NCI-H1417 treated with DMSO at 0.1 percent for 48 hours (cell line): Measurements from ENCODE around the gene RTBDN.
"Not testable (repeated sequence)": the region's sequence is repeated elsewhere in the genome, so short reads cannot be mapped to it uniquely, and the experiment has no call there.

ENCODE experiments used
- DNase-seq: peaks from one replicate; lab custom pipeline; 2025; lab: John Stamatoyannopoulos, UW

Gene RTBDN

GRCh38 chr19:12817810-12818209 lies 16.6 kb downstream of the RTBDN start:
- DNase-seq = not testable (repeated sequence)

- DNase-seq = not testable (repeated sequence)
These were observed 17.2 kb downstream of the RTBDN start for GRCh38 chr19:12817188-12817587.

- no peak for DNase-seq
These were observed 19.3 kb downstream of the RTBDN start for GRCh38 chr19:12815088-12815487.

GRCh38 chr19:12806242-12807081 lies 27.9 kb downstream of the RTBDN start, which contains the start of gene RNASEH2A:
TSS of gene RNASEH2A (plus strand) at chr19:12806584. CDS start at chr19:12806674, 90 bp downstream.
- DNase-seq = peak; percentile 61

- DNase-seq = no peak
These were observed 30.3 kb downstream of the RTBDN start for GRCh38 chr19:12804051-12804450.

- DNase-seq = no peak
These were observed 31.9 kb downstream of the RTBDN start for GRCh38 chr19:12802267-12803106.

GRCh38 chr19:12801466-12802266 lies 32.7 kb downstream of the RTBDN start, which contains the start of the genes PRDX2 and THSD8:
TSS of gene PRDX2 (minus strand) at chr19:12801800. CDS start at chr19:12801261, 539 bp downstream.
TSS of gene THSD8 (plus strand) at chr19:12802069. CDS start at chr19:12802072, 3 bp downstream.
- peak; percentile 19 for DNase-seq

- DNase-seq = no peak
These were observed 33.4 kb downstream of the RTBDN start for GRCh38 chr19:12800923-12801465.

GRCh38 chr19:12800466-12800770 lies 34.0 kb downstream of the RTBDN start:
- DNase-seq = no peak

GRCh38 chr19:12799742-12800465 lies 34.5 kb downstream of the RTBDN start:
- DNase-seq = no peak

- not testable (repeated sequence) for DNase-seq
These were observed 36.8 kb downstream of the RTBDN start for GRCh38 chr19:12797607-12798006.

GRCh38 chr19:12797141-12797587 lies 37.2 kb downstream of the RTBDN start:
- DNase-seq = no peak

GRCh38 chr19:12796146-12797071 lies 38.0 kb downstream of the RTBDN start:
- DNase-seq = peak; percentile 48

GRCh38 chr19:12794971-12795381 lies 39.4 kb downstream of the RTBDN start:
- DNase-seq = no peak

- DNase-seq = no peak
These were observed 40.0 kb downstream of the RTBDN start for GRCh38 chr19:12794196-12794941.

- DNase-seq = peak; percentile 58
These were observed 40.8 kb downstream of the RTBDN start for GRCh38 chr19:12793290-12794195.

- no peak for DNase-seq
These were observed 41.5 kb downstream of the RTBDN start for GRCh38 chr19:12792853-12793289.
